Panc1 (cell line): ENCODE data around the gene C1QTNF9B. TPM values are rescaled to one million over a fixed set of nuclear protein-coding genes. Genes with fewer than 3 reads are reported as not detected.

Source experiments
- ATAC-seq: fragments of 200-7000 bp; cut with Tn5 transposase; 2 replicates; pipeline ENCODE4 v1.9.1; 2020; ENCODE audit warnings: mild to moderate bottlenecking, moderate library complexity
- BruUV-seq: library from RNA; stranded (reverse); fragments of 400-500 nt; replicated peaks from 2 replicates; lab custom pipeline; 2021; lab: Mats Ljungman, UMichigan
- CTCF ChIA-PET: fragments of 300-600 bp; sonication (Branson Sonifier 250); formaldehyde crosslinking; loops from one replicate; lab custom pipeline; 2022; ENCODE audit warnings: antibody characterized with exemption; lab: Charles Lee
- POLR2A ChIA-PET: fragments of 300-600 bp; sonication (Branson Sonifier 250); formaldehyde crosslinking; loops from one replicate; lab custom pipeline; 2022; ENCODE audit warnings: antibody characterized with exemption; lab: Charles Lee
- DNase-seq: peaks from one replicate; pipeline ENCODE4 v3.0.0-alpha.2; 2010; ENCODE audit warnings: low read depth, low spot score
- H3K27ac ChIP-seq: 2 replicates; pipeline ENCODE4 v1.5.1; 2011; ENCODE audit warnings: mild to moderate bottlenecking, low read length, inconsistent platforms
- H3K27me3 ChIP-seq: fragments of 200-500 bp; sonication (Bioruptor generic); 2 replicates; pipeline ENCODE4 v1.6.0; 2014; ENCODE audit warnings: low read length, inconsistent platforms; ENCODE audit not compliant: control insufficient read depth, insufficient read depth
- H3K36me3 ChIP-seq: fragments of 200-500 bp; sonication (Bioruptor generic); 2 replicates; pipeline ENCODE4 v1.5.1; 2014; ENCODE audit warnings: inconsistent platforms, mild to moderate bottlenecking, low read length, moderate library complexity; ENCODE audit not compliant: control insufficient read depth, insufficient read depth
- H3K4me1 ChIP-seq: 2 replicates; pipeline ENCODE4 v1.5.1; 2011; ENCODE audit warnings: inconsistent platforms, mild to moderate bottlenecking, low read length, moderate library complexity; ENCODE audit not compliant: control insufficient read depth, insufficient read depth
- H3K4me3 ChIP-seq, 2 experiments: 2 replicates each; pipeline ENCODE4 v1.5.1; 2011 to 2012; ENCODE audit warnings: low read depth in 2 of 2, low read length in 2 of 2, mild to moderate bottlenecking in 2 of 2, inconsistent platforms in 1 of 2, moderate library complexity in 1 of 2
- H3K9me3 ChIP-seq: fragments of 200-500 bp; sonication (Bioruptor generic); 2 replicates; pipeline ENCODE4 v1.5.1; 2014; ENCODE audit warnings: low read depth, mild to moderate bottlenecking, inconsistent platforms, low read length, moderate library complexity; ENCODE audit not compliant: control insufficient read depth, insufficient read depth
- CTCF ChIP-seq: fragments of 450-650 bp; IDR thresholded peaks from 2 replicates; pipeline ENCODE4 v1.5.1; 2017; ENCODE audit warnings: mild to moderate bottlenecking
- POLR2AphosphoS5 ChIP-seq: IDR thresholded peaks from 2 replicates; pipeline ENCODE4 v1.6.1; 2012; ENCODE audit warnings: mild to moderate bottlenecking, low read depth, low read length, moderate library complexity
- SIN3A ChIP-seq: IDR thresholded peaks from 2 replicates; pipeline ENCODE4 v1.6.1; 2012; ENCODE audit warnings: low read depth, mild to moderate bottlenecking, low read length, moderate library complexity, borderline replicate concordance; ENCODE audit not compliant: insufficient read depth
- TCF7L2 ChIP-seq: IDR thresholded peaks from 2 replicates; pipeline ENCODE4 v1.6.1; 2011; ENCODE audit warnings: mild to moderate bottlenecking, low read depth, low read length, inconsistent platforms
- in situ Hi-C: cut with HindIII; loops from 2 replicates; pipeline ENCODE4 v1.10.0; 2016; ENCODE audit warnings: low sequenced_read_pairs, low pct_unique_long_range_greater_than_20kb
- intact Hi-C: fragments of 100-400 bp; cut with micrococcal nuclease; formaldehyde crosslinking; loops from one replicate; pipeline ENCODE4 v1.10.0; 2022; ENCODE audit not compliant: unreplicated experiment
- total RNA-seq: library from RNA; stranded (reverse); gene quantifications from one replicate; pipeline ENCODE4 v1.2.1, GENCODE V29; 2021; ENCODE audit not compliant: unreplicated experiment
- TF ChIP-seq, protein P1 (sequence below), 2 experiments: IDR thresholded peaks; 2 replicates each; pipeline ENCODE4 v1.6.1; 2011 to 2012; ENCODE audit warnings: low read depth in 2 of 2, control low read depth in 1 of 2, low read length in 1 of 2, mild to moderate bottlenecking in 1 of 2, moderate library complexity in 1 of 2; ENCODE audit not compliant: insufficient read depth in 1 of 2

C1QTNF9B gene
- total RNA-seq, 1 experiment from 2014 or later: not detected

DNA sequence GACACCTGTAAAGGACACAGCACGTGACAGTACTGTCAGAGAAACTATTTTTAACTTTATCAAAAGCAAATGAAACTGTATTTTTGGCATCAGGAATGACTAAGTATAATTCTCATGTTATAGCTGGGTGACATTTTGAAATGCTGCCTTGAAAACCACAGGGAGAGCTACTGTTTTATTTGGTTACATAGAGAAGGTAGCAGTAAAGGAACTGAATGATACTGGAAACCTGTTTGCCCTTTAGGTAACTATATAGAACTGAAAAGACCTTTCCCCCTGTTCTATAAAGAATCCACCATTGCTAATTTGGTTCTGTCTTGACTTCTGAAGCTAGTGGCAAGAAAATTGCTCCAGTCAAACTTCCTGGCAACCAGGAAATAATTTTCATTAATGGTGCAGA lies 47.2 kb downstream of the C1QTNF9B start:
- no peaks in the 10 kb centered on the region for H3K9me3 ChIP-seq
- POLR2A ChIA-PET: no interaction called here
- H3K27ac ChIP-seq: no peak overlapping the region
- no TSS peak for BruUV-seq
- TF ChIP-seq, protein P1, sequence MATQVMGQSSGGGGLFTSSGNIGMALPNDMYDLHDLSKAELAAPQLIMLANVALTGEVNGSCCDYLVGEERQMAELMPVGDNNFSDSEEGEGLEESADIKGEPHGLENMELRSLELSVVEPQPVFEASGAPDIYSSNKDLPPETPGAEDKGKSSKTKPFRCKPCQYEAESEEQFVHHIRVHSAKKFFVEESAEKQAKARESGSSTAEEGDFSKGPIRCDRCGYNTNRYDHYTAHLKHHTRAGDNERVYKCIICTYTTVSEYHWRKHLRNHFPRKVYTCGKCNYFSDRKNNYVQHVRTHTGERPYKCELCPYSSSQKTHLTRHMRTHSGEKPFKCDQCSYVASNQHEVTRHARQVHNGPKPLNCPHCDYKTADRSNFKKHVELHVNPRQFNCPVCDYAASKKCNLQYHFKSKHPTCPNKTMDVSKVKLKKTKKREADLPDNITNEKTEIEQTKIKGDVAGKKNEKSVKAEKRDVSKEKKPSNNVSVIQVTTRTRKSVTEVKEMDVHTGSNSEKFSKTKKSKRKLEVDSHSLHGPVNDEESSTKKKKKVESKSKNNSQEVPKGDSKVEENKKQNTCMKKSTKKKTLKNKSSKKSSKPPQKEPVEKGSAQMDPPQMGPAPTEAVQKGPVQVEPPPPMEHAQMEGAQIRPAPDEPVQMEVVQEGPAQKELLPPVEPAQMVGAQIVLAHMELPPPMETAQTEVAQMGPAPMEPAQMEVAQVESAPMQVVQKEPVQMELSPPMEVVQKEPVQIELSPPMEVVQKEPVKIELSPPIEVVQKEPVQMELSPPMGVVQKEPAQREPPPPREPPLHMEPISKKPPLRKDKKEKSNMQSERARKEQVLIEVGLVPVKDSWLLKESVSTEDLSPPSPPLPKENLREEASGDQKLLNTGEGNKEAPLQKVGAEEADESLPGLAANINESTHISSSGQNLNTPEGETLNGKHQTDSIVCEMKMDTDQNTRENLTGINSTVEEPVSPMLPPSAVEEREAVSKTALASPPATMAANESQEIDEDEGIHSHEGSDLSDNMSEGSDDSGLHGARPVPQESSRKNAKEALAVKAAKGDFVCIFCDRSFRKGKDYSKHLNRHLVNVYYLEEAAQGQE (IDR thresholded peaks at IDR 0.05; ENCODE audit: insufficient read depth in 1 of 2, low read depth in 2 of 2, low read length in 1 of 2): no peak
- TF ChIP-seq SIN3A (no peak), POLR2AphosphoS5 (no peak), CTCF (no peak), TCF7L2 (no peak)
- H3K4me3 ChIP-seq: no peak overlapping the region
- CTCF ChIA-PET: no interaction called here
- intact Hi-C loops (no loop called here), in situ Hi-C loops (no loop called here)
- ATAC-seq (no peak), DNase-seq (no peak)
- no peaks in the 10 kb centered on the region for H3K4me1 ChIP-seq
- no peaks in the 10 kb centered on the region for H3K27me3 ChIP-seq
- no peaks in the 10 kb centered on the region for H3K36me3 ChIP-seq

DNA sequence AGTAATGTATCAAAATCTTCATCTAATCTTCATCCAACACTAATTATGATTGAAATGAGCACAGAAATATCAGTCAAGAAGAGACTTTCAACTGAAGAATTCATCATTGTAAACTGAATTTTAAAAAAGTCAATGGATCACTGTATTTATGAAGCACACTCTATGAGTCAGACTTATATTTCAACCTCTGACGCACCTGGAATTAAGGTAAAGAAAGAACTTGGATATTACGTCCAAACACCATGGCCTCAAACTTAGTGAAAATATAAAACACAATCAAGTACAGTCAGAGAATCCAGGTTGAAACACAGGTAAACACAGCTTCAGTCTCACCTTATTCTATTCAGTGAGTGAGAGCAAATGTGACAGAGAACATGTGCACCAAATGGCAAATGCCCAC lies 47.6 kb downstream of the C1QTNF9B start:
- Histone ChIP-seq H3K4me3 (no peak overlapping the region), H3K27ac (no peak overlapping the region), H3K4me1 (no peaks in the 10 kb centered on the region), H3K36me3 (no peaks in the 10 kb centered on the region), H3K9me3 (no peaks in the 10 kb centered on the region), H3K27me3 (no peaks in the 10 kb centered on the region)
- ATAC-seq: no peak
- intact Hi-C loops (no loop called here), in situ Hi-C loops (no loop called here)
- no TSS peak for BruUV-seq
- POLR2A ChIA-PET: no interaction called here
- DNase-seq: no peak
- no peak for TF ChIP-seq CTCF
- TF ChIP-seq, protein P1 (IDR thresholded peaks at IDR 0.05; ENCODE audit: insufficient read depth in 1 of 2, low read depth in 2 of 2, low read length in 1 of 2): no peak
- TF ChIP-seq POLR2AphosphoS5: no peak
- no peak for TF ChIP-seq TCF7L2
- no peak for TF ChIP-seq SIN3A
- CTCF ChIA-PET: no interaction called here
